Measurements from ENCODE around the gene FBXL13. TPM values are rescaled to one million over a fixed set of nuclear protein-coding genes. Genes with fewer than 3 reads are reported as not detected.

FBXL13 gene
- total and polyA plus RNA-seq, 2 of the 8 experiments (the other 6 are each of a cell fraction or from before 2014, with no cell fraction given): 1.2 to 2.8 TPM

- TF ChIP-seq SIRT6 (IDR thresholded peaks at IDR 0.05; ENCODE audit: low read length) (no peak), GABPA (IDR thresholded peaks at IDR 0.05; ENCODE audit: borderline replicate concordance, insufficient read depth, low read length) (no peak), RBBP5 (IDR thresholded peaks at IDR 0.05; ENCODE audit: borderline replicate concordance, low read depth, low read length) (no peak)
Measured at GRCh38 chr7:102810916-102811315, 263.7 kb downstream of the FBXL13 start (continued).

All from H1 (cell line).